UCSD-AML1 (cell line): ENCODE results near the gene TCFL5.

ENCODE experiments used
- DNase-seq: peaks from one replicate; lab custom pipeline; 2025; ENCODE audit not compliant: unreplicated experiment; lab: John Stamatoyannopoulos, UW

The TCFL5 gene

GRCh38 chr20:62835931-62836861, 25.4 kb downstream of the TCFL5 start:
- DNase-seq: no peak

- DNase-seq: no peak
These were observed 26.5 kb downstream of the TCFL5 start for GRCh38 chr20:62834967-62835730.

GRCh38 chr20:62832951-62833391, 28.7 kb downstream of the TCFL5 start:
- DNase-seq: no peak

- DNase-seq: peak; percentile 80
These were observed 29.3 kb downstream of the TCFL5 start for GRCh38 chr20:62832212-62832922.

GRCh38 chr20:62831854-62832211, 29.8 kb downstream of the TCFL5 start:
- DNase-seq: no peak

- no peak for DNase-seq
These were observed 30.2 kb downstream of the TCFL5 start for GRCh38 chr20:62831361-62831788.

- DNase-seq: no peak
These were observed 30.8 kb downstream of the TCFL5 start for GRCh38 chr20:62830821-62831220.

- DNase-seq: no peak
These were observed 31.4 kb downstream of the TCFL5 start for GRCh38 chr20:62830251-62830650.

- DNase-seq: no peak
These were observed 32.1 kb downstream of the TCFL5 start for GRCh38 chr20:62829231-62830230.

- no peak for DNase-seq
These were observed 33.0 kb downstream of the TCFL5 start for GRCh38 chr20:62828511-62829230.

GRCh38 chr20:62828051-62828450, 33.6 kb downstream of the TCFL5 start:
- DNase-seq: no peak

GRCh38 chr20:62827311-62828038, 34.1 kb downstream of the TCFL5 start:
- no peak for DNase-seq

- DNase-seq: no peak
These were observed 34.8 kb downstream of the TCFL5 start for GRCh38 chr20:62826646-62827310.

- DNase-seq: no peak
These were observed 35.5 kb downstream of the TCFL5 start for GRCh38 chr20:62825986-62826645.

GRCh38 chr20:62825333-62825985, 36.2 kb downstream of the TCFL5 start:
- no peak for DNase-seq

GRCh38 chr20:62824476-62825332, 36.9 kb downstream of the TCFL5 start:
- peak; percentile 35 for DNase-seq
